KOPT-K1 (cell line): ENCODE data around the gene THSD8.
"Not testable (repeated sequence)": the region's sequence is repeated elsewhere in the genome, so short reads cannot be mapped to it uniquely, and the experiment has no call there.

Source experiments
- H3K27ac ChIP-seq: fragments of 200-600 bp; sonication (generic); 2 replicates; pipeline ENCODE4 v1.5.1; 2016; ENCODE audit warnings: antibody characterized with exemption, mild to moderate bottlenecking, low read depth, low read length; ENCODE audit not compliant: poor library complexity, severe bottlenecking
- H3K36me3 ChIP-seq: fragments of 200-600 bp; sonication (generic); 2 replicates; pipeline ENCODE4 v1.5.1; 2017; ENCODE audit warnings: antibody characterized with exemption, mild to moderate bottlenecking, low read length, moderate library complexity; ENCODE audit not compliant: insufficient read depth
- H3K9me3 ChIP-seq: fragments of 200-600 bp; sonication (generic); 2 replicates; pipeline ENCODE4 v1.5.1; 2017; ENCODE audit warnings: antibody characterized with exemption, low read length, mild to moderate bottlenecking; ENCODE audit not compliant: insufficient read depth, poor library complexity, severe bottlenecking

THSD8 gene

GRCh38 chr19:12841094-12841493 lies 39.2 kb downstream of the THSD8 start:
- H3K36me3 ChIP-seq, result no peaks in the 10 kb centered on the region
- no peak overlapping the region for H3K27ac ChIP-seq
- no peaks in the 10 kb centered on the region for H3K9me3 ChIP-seq

- no peaks in the 10 kb centered on the region for H3K9me3 ChIP-seq
- no peaks in the 10 kb centered on the region for H3K36me3 ChIP-seq
- H3K27ac ChIP-seq, result no peak overlapping the region
These were observed 40.6 kb downstream of the THSD8 start for GRCh38 chr19:12842511-12842910.

- no peak overlapping the region for H3K27ac ChIP-seq
- no peaks in the 10 kb centered on the region for H3K9me3 ChIP-seq
- H3K36me3 ChIP-seq, result no peaks in the 10 kb centered on the region
These were observed 41.5 kb downstream of the THSD8 start for GRCh38 chr19:12843328-12843727.

GRCh38 chr19:12843999-12844732 lies 42.3 kb downstream of the THSD8 start:
- H3K27ac ChIP-seq, result no peak overlapping the region
- no peaks in the 10 kb centered on the region for H3K9me3 ChIP-seq
- H3K36me3 ChIP-seq, result no peaks in the 10 kb centered on the region

GRCh38 chr19:12846613-12847012 lies 44.7 kb downstream of the THSD8 start:
- H3K27ac ChIP-seq, H3K36me3 ChIP-seq, H3K9me3 ChIP-seq: not testable (repeated sequence)

- Histone ChIP-seq H3K36me3 (no peaks in the 10 kb centered on the region), H3K9me3 (no peaks in the 10 kb centered on the region), H3K27ac (no peak overlapping the region)
These were observed 45.6 kb downstream of the THSD8 start for GRCh38 chr19:12847159-12848139.
